Keratinocyte (primary cell): Measurements from ENCODE around the gene PLEKHN1. TPM values are rescaled to one million over a fixed set of nuclear protein-coding genes. Genes with fewer than 3 reads are reported as not detected.

Source experiments
- DNase-seq: peaks from one replicate; pipeline ENCODE4 v3.0.0-alpha.2; 2011; ENCODE audit warnings: low read depth, missing footprints, low spot score
- FAIRE-seq: peaks from 2 replicates; lab custom pipeline; 2011; peaks lifted over from hg19 to GRCh38; lab: Jason Lieb, UNC
- H2AFZ ChIP-seq: 2 replicates; pipeline ENCODE4 v1.6.0; 2012; ENCODE audit warnings: low read length, control low read depth, inconsistent platforms; ENCODE audit not compliant: control insufficient read depth
- H3K27ac ChIP-seq: 2 replicates; pipeline ENCODE4 v1.5.1; 2011; ENCODE audit warnings: low read length; ENCODE audit not compliant: control insufficient read depth, insufficient read depth
- H3K27me3 ChIP-seq: 3 replicates; pipeline ENCODE4 v1.6.0; 2011; ENCODE audit warnings: low read length; ENCODE audit not compliant: control insufficient read depth, insufficient read depth; ENCODE audit errors: extremely low read depth
- H3K36me3 ChIP-seq, 2 experiments: 2 replicates in 1 of 2; 3 replicates in 1 of 2; pipeline ENCODE4 v1.5.1; 2011; ENCODE audit warnings: low read length in 2 of 2, mild to moderate bottlenecking in 1 of 2; ENCODE audit not compliant: control insufficient read depth in 2 of 2, insufficient read depth in 2 of 2; ENCODE audit errors: extremely low read depth in 1 of 2
- H3K4me1 ChIP-seq: 3 replicates; pipeline ENCODE4 v1.5.1; 2011; ENCODE audit warnings: low read length; ENCODE audit not compliant: control insufficient read depth, insufficient read depth; ENCODE audit errors: extremely low read depth
- H3K4me2 ChIP-seq: 3 replicates; pipeline ENCODE4 v1.6.0; 2011; ENCODE audit warnings: low read depth, low read length; ENCODE audit not compliant: control insufficient read depth, insufficient read depth; ENCODE audit errors: extremely low read depth
- H3K4me3 ChIP-seq, 3 experiments: fragments of 200-600 bp in 1 of 3; sonication (generic) in 1 of 3; 2 replicates in 2 of 3; 3 replicates in 1 of 3; pipeline ENCODE4 v1.5.1; 2011 to 2016; ENCODE audit warnings: low read length in 3 of 3, mild to moderate bottlenecking in 3 of 3, control low read depth in 2 of 3, inconsistent platforms in 1 of 3, low read depth in 1 of 3, mixed read lengths in 1 of 3, mixed run types in 1 of 3, moderate library complexity in 1 of 3; ENCODE audit not compliant: control insufficient read depth in 2 of 3, insufficient read depth in 2 of 3; ENCODE audit errors: extremely low read depth in 1 of 3
- H3K79me2 ChIP-seq: 2 replicates; pipeline ENCODE4 v1.6.0; 2012; ENCODE audit warnings: low read length; ENCODE audit not compliant: control insufficient read depth, insufficient read depth
- H3K9ac ChIP-seq: 3 replicates; pipeline ENCODE4 v1.6.0; 2011; ENCODE audit warnings: low read length; ENCODE audit not compliant: control insufficient read depth, insufficient read depth; ENCODE audit errors: extremely low read depth
- H3K9me1 ChIP-seq: 3 replicates; pipeline ENCODE4 v1.6.0; 2011; ENCODE audit warnings: low read length; ENCODE audit not compliant: control insufficient read depth, insufficient read depth; ENCODE audit errors: extremely low read depth
- H3K9me3 ChIP-seq: 2 replicates; pipeline ENCODE4 v1.5.1; 2012; ENCODE audit warnings: low read depth, low read length; ENCODE audit not compliant: control insufficient read depth
- H4K20me1 ChIP-seq: 3 replicates; pipeline ENCODE4 v1.6.0; 2011; ENCODE audit warnings: low read length; ENCODE audit not compliant: control insufficient read depth, insufficient read depth; ENCODE audit errors: extremely low read depth
- CTCF ChIP-seq, 3 experiments: IDR thresholded peaks in 1 of 3; conservative IDR thresholded peaks in 1 of 3; optimal IDR thresholded peaks in 1 of 3; 2 replicates in 2 of 3; 3 replicates in 1 of 3; pipeline versions ENCODE3 to v1.5.1; 2011; ENCODE audit warnings: low read length in 3 of 3, mild to moderate bottlenecking in 3 of 3, moderate library complexity in 2 of 3, control low read depth in 1 of 3, inconsistent platforms in 1 of 3; ENCODE audit not compliant: insufficient read depth in 2 of 3; ENCODE audit errors: extremely low read depth in 1 of 3
- EZH2 ChIP-seq: IDR thresholded peaks from one replicate; pipeline ENCODE4 v1.6.1; 2012; ENCODE audit warnings: inconsistent platforms, mild to moderate bottlenecking, low read length, moderate library complexity
- dilution Hi-C: fragments of 300-500 bp; cut with MboI; formaldehyde crosslinking; loops from one replicate; pipeline ENCODE4 v1.7.0; 2020; ENCODE audit warnings: low sequenced_read_pairs; ENCODE audit not compliant: extremely low pct_ligation_motif_present
- polyA plus RNA-seq, 5 experiments: library from polyadenylated mRNA; depleted of rRNA in 3 of 5; stranded (reverse) in 3 of 5; stranded (forward) in 1 of 5; unstranded in 1 of 5; fragments of >200 nt; gene quantifications; 1 replicate in 1 of 5; 2 replicates in 3 of 5; 3 replicates in 1 of 5; pipeline versions ENCODE4 v1.2.1 to v1.2.3, GENCODE V29; 2011 to 2012; ENCODE audit warnings: missing spikeins in 2 of 5, low read depth in 1 of 5, low replicate concordance in 1 of 5

The PLEKHN1 gene
- polyA plus RNA-seq, 1 donor (not counting 4 experiments of a cell fraction or from before 2014, with no cell fraction given): 2.5 TPM

- Histone ChIP-seq H3K79me2 (peaks cover 69% of the 10 kb centered on the region), H3K9me3 (no peaks in the 10 kb centered on the region), H3K27me3 (no peaks in the 10 kb centered on the region), H3K9ac (peak overlapping the region; percentile 47), H3K27ac (no peak overlapping the region), H3K9me1 (no peaks in the 10 kb centered on the region), H3K4me3 (peak overlapping the region; percentile 11 to 69 (median 46)), H3K4me1 (peaks cover 50% of the 10 kb centered on the region), H2AFZ (no peak overlapping the region), H3K36me3 (peaks cover 27 to 32% of the 10 kb centered on the region in 2 experiments), H3K4me2 (peak overlapping the region; percentile 94), H4K20me1 (no peaks in the 10 kb centered on the region)
- dilution Hi-C loops: no loop called here
- FAIRE-seq: no peak
- DNase-seq: no peak
- TF ChIP-seq EZH2: no peak
- TF ChIP-seq CTCF (optimal IDR thresholded peaks at IDR 0.05 in 1 of 3, IDR thresholded peaks at IDR 0.05 in 1 of 3, conservative IDR thresholded peaks at IDR 0.05 in 1 of 3; ENCODE audit: extremely low read depth in 1 of 3, insufficient read depth in 2 of 3, low read length in 3 of 3): no peak
Observed at GRCh38 chr1:1023700-1024099, 57.4 kb downstream of the PLEKHN1 start.

DNA sequence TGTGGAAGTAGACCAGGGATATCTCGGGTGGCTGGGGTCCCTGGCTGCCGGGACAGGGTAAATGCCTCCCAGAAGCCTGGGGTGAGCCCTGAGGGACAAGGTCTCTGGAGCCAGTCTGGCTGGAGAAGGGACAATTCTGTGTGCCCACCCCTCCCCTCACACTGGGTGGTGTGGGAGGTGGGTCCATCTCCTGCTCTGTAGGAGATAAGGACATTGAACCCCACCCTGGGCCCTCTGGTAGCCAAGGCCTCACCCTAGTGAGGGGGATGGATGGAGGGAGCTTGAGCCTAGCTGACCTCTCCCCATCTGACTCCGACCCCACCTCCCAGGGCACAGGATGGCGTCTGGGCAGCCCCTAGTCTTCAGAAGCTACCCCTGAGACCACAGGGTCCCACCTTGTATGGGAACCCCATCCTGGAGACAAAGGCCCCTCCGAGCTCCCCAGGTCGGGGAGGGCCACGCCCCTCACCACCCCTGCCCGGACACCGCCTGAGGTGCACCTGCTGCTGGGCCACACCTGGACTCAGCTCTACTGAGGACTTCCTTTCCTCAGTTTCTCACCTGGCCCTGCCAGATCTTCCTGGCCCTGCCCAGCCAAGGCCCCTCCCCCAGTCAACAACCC is 58.0 kb downstream of the PLEKHN1 start:
- Histone ChIP-seq H3K27ac (peak overlapping the region; percentile 74), H3K9me1 (no peaks in the 10 kb centered on the region), H3K27me3 (no peaks in the 10 kb centered on the region), H3K9me3 (no peaks in the 10 kb centered on the region), H4K20me1 (no peaks in the 10 kb centered on the region), H2AFZ (no peak overlapping the region), H3K4me1 (peaks cover 50% of the 10 kb centered on the region), H3K4me2 (peak overlapping the region; percentile 94), H3K36me3 (peaks cover 27 to 32% of the 10 kb centered on the region in 2 experiments), H3K79me2 (peaks cover 72% of the 10 kb centered on the region), H3K9ac (peak overlapping the region; percentile 81), H3K4me3 (peak overlapping the region; percentile 46 to 80 (median 69))
- FAIRE-seq (no peak), DNase-seq (no peak)
- dilution Hi-C loops: no loop called here
- TF ChIP-seq EZH2: no peak
- no peak for TF ChIP-seq CTCF (optimal IDR thresholded peaks at IDR 0.05 in 1 of 3, IDR thresholded peaks at IDR 0.05 in 1 of 3, conservative IDR thresholded peaks at IDR 0.05 in 1 of 3; ENCODE audit: extremely low read depth in 1 of 3, insufficient read depth in 2 of 3, low read length in 3 of 3)
